PFSK-1 (cell line): Measurements from ENCODE around the gene BCOR.

ENCODE experiments used
- REST ChIP-seq, 2 experiments: IDR thresholded peaks; 2 replicates each; pipeline versions ENCODE4 v1.6.1 to v1.8.0; 2011 to 2012; ENCODE audit warnings: low read depth in 2 of 2, low read length in 2 of 2, control low read depth in 1 of 2, inconsistent platforms in 1 of 2, mild to moderate bottlenecking in 1 of 2, moderate library complexity in 1 of 2; ENCODE audit not compliant: insufficient read depth in 1 of 2
- SIN3A ChIP-seq: IDR thresholded peaks from 2 replicates; pipeline ENCODE4 v1.6.1; 2012; ENCODE audit warnings: mild to moderate bottlenecking, low read length, moderate library complexity, borderline replicate concordance; ENCODE audit not compliant: insufficient read depth

GRCh38 chrX:40095583-40096394 lies 2.0 kb downstream of the BCOR start:
- TF ChIP-seq SIN3A (no peak), REST (IDR thresholded peaks at IDR 0.05; ENCODE audit: insufficient read depth in 1 of 2, low read depth in 2 of 2, low read length in 2 of 2) (no peak)
